ENCODE measurements around the gene RAMP3. TPM values are rescaled to one million over a fixed set of nuclear protein-coding genes. Genes with fewer than 3 reads are reported as not detected.

Gene RAMP3
- total RNA-seq, 1 donor from 2014 or later: not detected

DNA sequence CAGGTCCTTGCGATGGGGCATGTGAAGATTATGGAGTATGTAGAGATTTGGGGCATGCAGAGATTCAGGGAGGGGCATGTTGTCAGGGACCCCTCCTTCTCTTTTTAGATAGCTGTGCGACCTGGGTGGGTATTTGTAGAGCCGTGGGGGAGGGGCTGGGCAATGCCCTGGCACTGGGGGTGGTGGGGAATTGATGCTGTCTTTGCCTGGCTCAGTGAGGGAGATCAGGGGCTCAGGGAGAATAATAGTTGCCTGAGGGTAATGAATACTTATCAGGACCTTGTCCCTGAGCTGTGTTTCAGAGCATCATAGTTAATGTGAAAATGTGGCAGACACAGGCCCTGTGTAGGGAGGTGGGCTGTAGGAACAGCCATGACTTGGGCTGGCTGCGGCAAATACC lies 3.5 kb downstream of the RAMP3 start:
- H3K4me1 Mint-ChIP-seq (ENCODE audit: low read depth, unreplicated experiment): no peaks in the 10 kb centered on the region
- Histone ChIP-seq H3K27ac (ENCODE audit: low read depth, low read length) (no peak overlapping the region), H3K4me3 (ENCODE audit: insufficient read depth, low read depth, low read length) (no peak overlapping the region), H3K36me3 (ENCODE audit: insufficient read depth, low read length) (no peaks in the 10 kb centered on the region), H3K4me1 (ENCODE audit: insufficient read depth, low read length) (no peaks in the 10 kb centered on the region), H4K20me1 (ENCODE audit: insufficient read depth, low read length) (no peaks in the 10 kb centered on the region), H2AFZ (ENCODE audit: low read depth, low read length) (no peak overlapping the region), H3K9me3 (ENCODE audit: insufficient read depth, low read depth, low read length) (peaks cover 4% of the 10 kb centered on the region), H3K9ac (ENCODE audit: low read length) (no peak overlapping the region), H3K79me2 (ENCODE audit: insufficient read depth, low read length) (no peaks in the 10 kb centered on the region), H3K4me2 (ENCODE audit: low read length) (no peak overlapping the region), H3K27me3 (ENCODE audit: insufficient read depth, low read length) (peaks cover 25% of the 10 kb centered on the region)
- H3K27me3 Mint-ChIP-seq (ENCODE audit: low read depth, unreplicated experiment): peaks cover 51% of the 10 kb centered on the region
- no peak overlapping the region for H3K27ac Mint-ChIP-seq (ENCODE audit: unreplicated experiment)
- no peaks in the 10 kb centered on the region for H3K36me3 Mint-ChIP-seq (ENCODE audit: low read depth, unreplicated experiment)
- H3K4me3 Mint-ChIP-seq (ENCODE audit: unreplicated experiment): no peak overlapping the region
- DNase-seq (ENCODE audit: low read depth) (no peak), FAIRE-seq (no peak)
- TF ChIP-seq, protein P1, sequence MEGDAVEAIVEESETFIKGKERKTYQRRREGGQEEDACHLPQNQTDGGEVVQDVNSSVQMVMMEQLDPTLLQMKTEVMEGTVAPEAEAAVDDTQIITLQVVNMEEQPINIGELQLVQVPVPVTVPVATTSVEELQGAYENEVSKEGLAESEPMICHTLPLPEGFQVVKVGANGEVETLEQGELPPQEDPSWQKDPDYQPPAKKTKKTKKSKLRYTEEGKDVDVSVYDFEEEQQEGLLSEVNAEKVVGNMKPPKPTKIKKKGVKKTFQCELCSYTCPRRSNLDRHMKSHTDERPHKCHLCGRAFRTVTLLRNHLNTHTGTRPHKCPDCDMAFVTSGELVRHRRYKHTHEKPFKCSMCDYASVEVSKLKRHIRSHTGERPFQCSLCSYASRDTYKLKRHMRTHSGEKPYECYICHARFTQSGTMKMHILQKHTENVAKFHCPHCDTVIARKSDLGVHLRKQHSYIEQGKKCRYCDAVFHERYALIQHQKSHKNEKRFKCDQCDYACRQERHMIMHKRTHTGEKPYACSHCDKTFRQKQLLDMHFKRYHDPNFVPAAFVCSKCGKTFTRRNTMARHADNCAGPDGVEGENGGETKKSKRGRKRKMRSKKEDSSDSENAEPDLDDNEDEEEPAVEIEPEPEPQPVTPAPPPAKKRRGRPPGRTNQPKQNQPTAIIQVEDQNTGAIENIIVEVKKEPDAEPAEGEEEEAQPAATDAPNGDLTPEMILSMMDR (IDR thresholded peaks at IDR 0.05; ENCODE audit: insufficient read depth, low read depth, low read length): no peak
- TF ChIP-seq EZH2 (IDR thresholded peaks at IDR 0.05; ENCODE audit: insufficient read depth, low read length): no peak
- peaks cover 8% of the 10 kb centered on the region for H3K9me3 Mint-ChIP-seq (ENCODE audit: unreplicated experiment)

DNA sequence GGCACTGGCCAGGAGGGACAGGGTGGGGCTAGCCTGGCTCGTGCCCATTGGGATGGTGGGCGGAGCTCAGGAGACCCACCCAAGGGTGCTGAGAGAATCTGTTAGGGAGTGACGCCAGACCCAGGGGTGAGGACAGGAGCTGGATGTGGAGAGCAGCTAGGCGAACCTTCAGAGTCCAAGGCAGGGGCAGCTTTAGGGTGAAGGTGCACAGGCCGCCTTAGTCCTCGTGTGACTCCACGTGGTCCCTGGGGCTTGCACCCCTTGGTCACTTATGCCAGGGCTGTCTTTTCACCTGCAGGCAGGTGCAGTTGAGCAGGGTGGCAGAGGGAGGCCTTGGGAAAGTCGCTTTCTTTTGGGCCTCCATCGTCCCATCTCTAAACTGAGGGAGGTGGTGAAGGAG lies 4.3 kb downstream of the RAMP3 start:
- peaks cover 21% of the 10 kb centered on the region for H3K27me3 ChIP-seq (ENCODE audit: insufficient read depth, low read length)
- H4K20me1 ChIP-seq (ENCODE audit: insufficient read depth, low read length): no peaks in the 10 kb centered on the region
- H3K79me2 ChIP-seq (ENCODE audit: insufficient read depth, low read length): no peaks in the 10 kb centered on the region
- H3K4me1 ChIP-seq (ENCODE audit: insufficient read depth, low read length): no peaks in the 10 kb centered on the region
- no peak for TF ChIP-seq EZH2 (IDR thresholded peaks at IDR 0.05; ENCODE audit: insufficient read depth, low read length)
- TF ChIP-seq, protein P1 (IDR thresholded peaks at IDR 0.05; ENCODE audit: insufficient read depth, low read depth, low read length): no peak
- no peak overlapping the region for H2AFZ ChIP-seq (ENCODE audit: low read depth, low read length)
- Mint-ChIP-seq H3K4me3 (ENCODE audit: unreplicated experiment) (no peak overlapping the region), H3K27me3 (ENCODE audit: low read depth, unreplicated experiment) (peaks cover 46% of the 10 kb centered on the region), H3K4me1 (ENCODE audit: low read depth, unreplicated experiment) (no peaks in the 10 kb centered on the region), H3K9me3 (ENCODE audit: unreplicated experiment) (peaks cover 8% of the 10 kb centered on the region), H3K36me3 (ENCODE audit: low read depth, unreplicated experiment) (no peaks in the 10 kb centered on the region), H3K27ac (ENCODE audit: unreplicated experiment) (no peak overlapping the region)
- H3K27ac ChIP-seq (ENCODE audit: low read depth, low read length): no peak overlapping the region
- H3K9ac ChIP-seq (ENCODE audit: low read length): no peak overlapping the region
- no peak overlapping the region for H3K4me2 ChIP-seq (ENCODE audit: low read length)
- no peaks in the 10 kb centered on the region for H3K36me3 ChIP-seq (ENCODE audit: insufficient read depth, low read length)
- H3K9me3 ChIP-seq (ENCODE audit: insufficient read depth, low read depth, low read length): peaks cover 4% of the 10 kb centered on the region
- FAIRE-seq: no peak
- no peak for DNase-seq (ENCODE audit: low read depth)
- H3K4me3 ChIP-seq (ENCODE audit: insufficient read depth, low read depth, low read length): no peak overlapping the region

DNA sequence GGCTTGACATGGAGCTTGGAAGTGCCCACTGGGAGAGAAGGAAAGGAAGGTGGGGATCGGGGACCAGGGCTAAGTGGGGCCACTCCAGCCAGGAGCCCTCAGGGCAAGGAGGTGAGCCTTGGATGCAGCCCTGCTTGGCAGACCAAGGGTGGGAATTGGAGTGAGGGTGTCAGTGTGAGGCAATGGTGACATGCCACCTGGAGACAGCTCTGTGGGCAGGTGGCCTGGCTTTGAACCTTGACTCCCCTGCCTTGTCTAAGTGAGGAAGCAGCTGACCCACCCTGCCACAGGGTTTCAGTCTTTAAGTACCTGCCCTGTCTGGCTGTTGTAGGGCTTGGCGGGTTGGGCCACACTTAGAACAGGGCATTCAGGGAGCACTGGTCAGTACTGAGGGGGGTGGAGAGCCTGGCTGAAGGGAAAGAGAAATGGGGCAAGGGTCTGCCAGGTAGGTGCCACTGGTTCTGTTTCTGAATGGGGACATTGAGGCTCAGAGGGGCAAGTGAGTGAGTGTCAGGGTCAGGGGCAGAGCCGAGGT lies 4.8 kb downstream of the RAMP3 start:
- TF ChIP-seq, protein P1 (IDR thresholded peaks at IDR 0.05; ENCODE audit: insufficient read depth, low read depth, low read length): no peak
- no peak for TF ChIP-seq EZH2 (IDR thresholded peaks at IDR 0.05; ENCODE audit: insufficient read depth, low read length)
- Mint-ChIP-seq H3K27me3 (ENCODE audit: low read depth, unreplicated experiment) (peaks cover 44% of the 10 kb centered on the region), H3K27ac (ENCODE audit: unreplicated experiment) (no peak overlapping the region), H3K9me3 (ENCODE audit: unreplicated experiment) (peaks cover 8% of the 10 kb centered on the region), H3K4me3 (ENCODE audit: unreplicated experiment) (no peak overlapping the region), H3K4me1 (ENCODE audit: low read depth, unreplicated experiment) (no peaks in the 10 kb centered on the region), H3K36me3 (ENCODE audit: low read depth, unreplicated experiment) (no peaks in the 10 kb centered on the region)
- H3K36me3 ChIP-seq (ENCODE audit: insufficient read depth, low read length): no peaks in the 10 kb centered on the region
- H3K27ac ChIP-seq (ENCODE audit: low read depth, low read length): no peak overlapping the region
- no peak for DNase-seq (ENCODE audit: low read depth)
- H3K4me2 ChIP-seq (ENCODE audit: low read length): no peak overlapping the region
- H3K79me2 ChIP-seq (ENCODE audit: insufficient read depth, low read length): no peaks in the 10 kb centered on the region
- H3K4me1 ChIP-seq (ENCODE audit: insufficient read depth, low read length): no peaks in the 10 kb centered on the region
- no peak overlapping the region for H2AFZ ChIP-seq (ENCODE audit: low read depth, low read length)
- no peak for FAIRE-seq
- H3K9ac ChIP-seq (ENCODE audit: low read length): no peak overlapping the region
- H3K27me3 ChIP-seq (ENCODE audit: insufficient read depth, low read length): peaks cover 17% of the 10 kb centered on the region
- no peak overlapping the region for H3K4me3 ChIP-seq (ENCODE audit: insufficient read depth, low read depth, low read length)
- peaks cover 4% of the 10 kb centered on the region for H3K9me3 ChIP-seq (ENCODE audit: insufficient read depth, low read depth, low read length)
- H4K20me1 ChIP-seq (ENCODE audit: insufficient read depth, low read length): no peaks in the 10 kb centered on the region

Measured in astrocyte (in vitro differentiated cells and primary cell).